A673 (cell line): ENCODE measurements around the gene ACSL1. TPM values are rescaled to one million over a fixed set of nuclear protein-coding genes. Genes with fewer than 3 reads are reported as not detected.

ENCODE experiments used
- BruUV-seq: library from RNA; stranded (reverse); fragments of 400-500 nt; replicated peaks from 2 replicates; lab custom pipeline; 2021; lab: Mats Ljungman, UMichigan
- CTCF ChIA-PET: fragments of 300-600 bp; sonication (Branson Sonifier 250); formaldehyde crosslinking; loops from one replicate; lab custom pipeline; 2022; ENCODE audit warnings: antibody characterized with exemption; lab: Charles Lee
- POLR2A ChIA-PET: fragments of 300-600 bp; sonication (Branson Sonifier 250); formaldehyde crosslinking; loops from one replicate; lab custom pipeline; 2022; ENCODE audit warnings: antibody characterized with exemption; ENCODE audit not compliant: low non-redundant PET; lab: Charles Lee
- DNase-seq: peaks from one replicate; pipeline ENCODE4 v3.0.0-alpha.2; 2015; ENCODE audit warnings: low spot score
- H3K27ac ChIP-seq: fragments of 200-600 bp; sonication (generic); 2 replicates; pipeline ENCODE4 v1.5.1; 2016; ENCODE audit warnings: mixed run types, low read depth, mild to moderate bottlenecking, mixed read lengths, antibody characterized with exemption, low read length; ENCODE audit not compliant: poor library complexity, severe bottlenecking
- H3K27me3 ChIP-seq: fragments of 200-600 bp; sonication (generic); replicated peaks from 2 replicates; pipeline ENCODE4 v1.6.1; 2017; ENCODE audit warnings: mixed run types, low read depth, mild to moderate bottlenecking, mixed read lengths, antibody characterized with exemption, low read length; ENCODE audit not compliant: insufficient read depth, poor library complexity
- H3K36me3 ChIP-seq: fragments of 200-600 bp; sonication (generic); 2 replicates; pipeline ENCODE4 v1.6.1; 2016; ENCODE audit warnings: mixed run types, mild to moderate bottlenecking, mixed read lengths, antibody characterized with exemption, low read length; ENCODE audit not compliant: insufficient read depth, poor library complexity, severe bottlenecking
- H3K4me1 ChIP-seq: fragments of 200-600 bp; sonication (generic); 2 replicates; pipeline ENCODE4 v1.6.1; 2017; ENCODE audit warnings: mixed run types, mild to moderate bottlenecking, mixed read lengths, antibody characterized with exemption, low read length; ENCODE audit not compliant: insufficient read depth, poor library complexity, severe bottlenecking
- H3K4me3 ChIP-seq: fragments of 200-600 bp; sonication (generic); 2 replicates; pipeline ENCODE4 v1.5.1; 2016; ENCODE audit warnings: low read depth, mixed run types, mild to moderate bottlenecking, mixed read lengths, low read length; ENCODE audit not compliant: poor library complexity, severe bottlenecking
- H3K9me3 ChIP-seq: fragments of 200-600 bp; sonication (generic); 2 replicates; pipeline ENCODE4 v1.6.1; 2016; ENCODE audit warnings: mixed run types, low read depth, mild to moderate bottlenecking, mixed read lengths, antibody characterized with exemption, low read length; ENCODE audit not compliant: poor library complexity, severe bottlenecking
- CTCF ChIP-seq: fragments of 300-800, 200-600 bp; sonication (generic); conservative IDR thresholded peaks from 2 replicates; pipeline ENCODE4 v1.5.1; 2017; ENCODE audit warnings: low read depth, mild to moderate bottlenecking, antibody characterized with exemption, low read length, moderate library complexity, mixed read lengths
- EZH2 ChIP-seq: fragments of 200-600 bp; sonication (generic); IDR thresholded peaks from 2 replicates; pipeline ENCODE4 v1.6.1; 2017; ENCODE audit warnings: borderline replicate concordance, low read depth, mild to moderate bottlenecking, mixed read lengths, antibody characterized with exemption, low read length; ENCODE audit not compliant: poor library complexity, severe bottlenecking
- intact Hi-C: fragments of 100-400 bp; cut with micrococcal nuclease; formaldehyde crosslinking; loops from one replicate; pipeline ENCODE4 v1.10.0; 2022; ENCODE audit not compliant: unreplicated experiment
- total RNA-seq: library from RNA; stranded (reverse); gene quantifications from 2 replicates; pipeline ENCODE4 v1.2.3, GENCODE V29; 2021

ACSL1 gene
- total RNA-seq, 1 experiment from 2014 or later = 5.2 TPM

GRCh38 chr4:184768296-184768695 is 57.5 kb downstream of the ACSL1 start:
- intact Hi-C loops = no loop called here
- BruUV-seq = no TSS peak
- no peak for TF ChIP-seq CTCF
- no peak for TF ChIP-seq EZH2
- ChIA-PET CTCF (no interaction called here), POLR2A (no interaction called here)
- no peak overlapping the region for H3K27ac ChIP-seq
- H3K4me3 ChIP-seq = no peak overlapping the region
- no peaks in the 10 kb centered on the region for H3K4me1 ChIP-seq
- no peaks in the 10 kb centered on the region for H3K36me3 ChIP-seq
- DNase-seq = no peak
- no peaks in the 10 kb centered on the region for H3K27me3 ChIP-seq
- no peaks in the 10 kb centered on the region for H3K9me3 ChIP-seq

GRCh38 chr4:184766446-184766845 is 59.3 kb downstream of the ACSL1 start:
- Histone ChIP-seq H3K27ac (no peak overlapping the region), H3K36me3 (no peaks in the 10 kb centered on the region), H3K4me3 (no peak overlapping the region), H3K9me3 (no peaks in the 10 kb centered on the region), H3K4me1 (no peaks in the 10 kb centered on the region), H3K27me3 (no peaks in the 10 kb centered on the region)
- intact Hi-C loops = no loop called here
- TF ChIP-seq EZH2 (no peak), CTCF (no peak)
- POLR2A ChIA-PET = no interaction called here
- no TSS peak for BruUV-seq
- CTCF ChIA-PET = no interaction called here
- no peak for DNase-seq

GRCh38 chr4:184765473-184766340 is 60.1 kb downstream of the ACSL1 start:
- H3K9me3 ChIP-seq = no peaks in the 10 kb centered on the region
- H3K4me3 ChIP-seq = no peak overlapping the region
- no peaks in the 10 kb centered on the region for H3K4me1 ChIP-seq
- no TSS peak for BruUV-seq
- ChIA-PET POLR2A (no interaction called here), CTCF (no interaction called here)
- no peaks in the 10 kb centered on the region for H3K36me3 ChIP-seq
- DNase-seq = no peak
- intact Hi-C loops = no loop called here
- no peak overlapping the region for H3K27ac ChIP-seq
- H3K27me3 ChIP-seq = no peaks in the 10 kb centered on the region
- TF ChIP-seq EZH2 (no peak), CTCF (no peak)
